IMR-90 (cell line): ENCODE measurements around the gene OVCA2. TPM values are rescaled to one million over a fixed set of nuclear protein-coding genes. Genes with fewer than 3 reads are reported as not detected.
A peak's percentile ranks its signal among the peaks of the same experiment; 100 is the strongest.

ENCODE experiments used
- ATAC-seq: fragments of 200-7000 bp; cut with Tn5 transposase; 2 replicates; pipeline ENCODE4 v1.9.1; 2020; ENCODE audit warnings: low read depth, mild to moderate bottlenecking, moderate library complexity
- BruUV-seq: library from RNA; stranded (reverse); fragments of 400-500 nt; replicated peaks from 2 replicates; lab custom pipeline; 2021; lab: Mats Ljungman, UMichigan
- CTCF ChIA-PET: fragments of 300-600 bp; formaldehyde crosslinking; extraction: SDS; loops from one replicate; lab custom pipeline; 2021; ENCODE audit warnings: antibody characterized with exemption; lab: Yijun Ruan, JAX
- POLR2A ChIA-PET: fragments of 300-600 bp; sonication (Branson Sonifier 250); formaldehyde crosslinking; loops from one replicate; lab custom pipeline; 2022; ENCODE audit warnings: antibody characterized with exemption; ENCODE audit not compliant: unreplicated experiment; lab: Charles Lee
- DNase-seq: peaks from one replicate; pipeline ENCODE4 v3.0.0; 2013
- H2AFZ ChIP-seq: replicated peaks from 2 replicates; pipeline ENCODE3; 2013; ENCODE audit warnings: low read length, mild to moderate bottlenecking; ENCODE audit not compliant: poor library complexity
- H2AK5ac ChIP-seq: 2 replicates; pipeline ENCODE4 v1.6.1; 2013; ENCODE audit warnings: low read depth, low read length, inconsistent platforms
- H2AK9ac ChIP-seq: replicated peaks from 2 replicates; pipeline ENCODE3; 2013; ENCODE audit warnings: mild to moderate bottlenecking, low read depth, low read length, moderate library complexity; ENCODE audit not compliant: poor library complexity
- H2BK120ac ChIP-seq: 2 replicates; pipeline ENCODE4 v1.6.1; 2013; ENCODE audit warnings: low read depth, low read length, inconsistent platforms
- H2BK15ac ChIP-seq: 3 replicates; pipeline ENCODE4 v1.6.1; 2013; ENCODE audit warnings: low read depth, low read length, inconsistent platforms
- H2BK20ac ChIP-seq: 2 replicates; pipeline ENCODE4 v1.6.1; 2013; ENCODE audit warnings: low read depth, mild to moderate bottlenecking, inconsistent platforms, low read length, moderate library complexity
- H2BK5ac ChIP-seq: 2 replicates; pipeline ENCODE4 v1.6.1; 2013; ENCODE audit warnings: mild to moderate bottlenecking, low read depth, low read length, inconsistent platforms; ENCODE audit not compliant: poor library complexity, severe bottlenecking
- H3K14ac ChIP-seq: replicated peaks from 2 replicates; pipeline ENCODE4 v1.6.1; 2013; ENCODE audit warnings: low read depth, low read length, inconsistent platforms
- H3K18ac ChIP-seq: 2 replicates; pipeline ENCODE4 v1.6.1; 2013; ENCODE audit warnings: low read depth, low read length, control low read depth
- H3K23ac ChIP-seq: 2 replicates; pipeline ENCODE4 v1.6.1; 2013; ENCODE audit warnings: low read depth, low read length, inconsistent platforms
- H3K27ac ChIP-seq: 2 replicates; pipeline ENCODE4 v1.5.1; 2013; ENCODE audit warnings: mild to moderate bottlenecking, control low read depth, low read length; ENCODE audit not compliant: insufficient read depth
- H3K27me3 ChIP-seq: 2 replicates; pipeline ENCODE4 v1.6.1; 2013; ENCODE audit warnings: low read length; ENCODE audit not compliant: control insufficient read depth, insufficient read depth
- H3K36me3 ChIP-seq: 2 replicates; pipeline ENCODE4 v1.6.1; 2013; ENCODE audit warnings: low read length, mixed read lengths; ENCODE audit not compliant: control insufficient read depth, insufficient read depth
- H3K4ac ChIP-seq: 2 replicates; pipeline ENCODE4 v1.6.1; 2013; ENCODE audit warnings: low read depth, low read length, inconsistent platforms
- H3K4me1 ChIP-seq: 2 replicates; pipeline ENCODE4 v1.6.1; 2013; ENCODE audit warnings: low read length, mixed read lengths; ENCODE audit not compliant: control insufficient read depth, insufficient read depth
- H3K4me2 ChIP-seq: 2 replicates; pipeline ENCODE4 v1.6.1; 2013; ENCODE audit warnings: low read depth, mild to moderate bottlenecking, control low read depth, low read length, moderate library complexity
- H3K4me3 ChIP-seq: 2 replicates; pipeline ENCODE4 v1.5.1; 2013; ENCODE audit warnings: low read depth, mild to moderate bottlenecking, control low read depth, low read length, moderate library complexity; ENCODE audit not compliant: insufficient read depth
- H3K56ac ChIP-seq: 2 replicates; pipeline ENCODE4 v1.6.1; 2013; ENCODE audit warnings: low read length, inconsistent platforms; ENCODE audit not compliant: insufficient read depth; ENCODE audit errors: extremely low read depth
- H3K79me1 ChIP-seq, 2 experiments: 2 replicates each; pipeline ENCODE4 v1.6.1; 2013; ENCODE audit warnings: low read length in 2 of 2, inconsistent platforms in 1 of 2, low read depth in 1 of 2
- H3K9ac ChIP-seq: 2 replicates; pipeline ENCODE4 v1.6.1; 2013; ENCODE audit warnings: low read depth, low read length, control low read depth
- H3K9me1 ChIP-seq: 2 replicates; pipeline ENCODE4 v1.6.1; 2013; ENCODE audit warnings: low read length, inconsistent platforms; ENCODE audit not compliant: insufficient read depth
- H3K9me3 ChIP-seq: 2 replicates; pipeline ENCODE4 v1.6.1; 2013; ENCODE audit warnings: low read length; ENCODE audit not compliant: control insufficient read depth, insufficient read depth
- H4K20me1 ChIP-seq: 2 replicates; pipeline ENCODE4 v1.6.1; 2013; ENCODE audit warnings: low read length, inconsistent platforms; ENCODE audit not compliant: insufficient read depth
- H4K5ac ChIP-seq: 2 replicates; pipeline ENCODE4 v1.6.1; 2013; ENCODE audit warnings: mild to moderate bottlenecking, low read depth, low read length, control low read depth
- H4K8ac ChIP-seq, 2 experiments: 2 replicates each; pipeline ENCODE4 v1.6.1; 2013; ENCODE audit warnings: low read depth in 2 of 2, low read length in 2 of 2, control low read depth in 1 of 2, inconsistent platforms in 1 of 2
- H4K91ac ChIP-seq: 2 replicates; pipeline ENCODE4 v1.6.1; 2013; ENCODE audit warnings: low read depth, low read length, inconsistent platforms; ENCODE audit not compliant: insufficient read depth
- CHD1 ChIP-seq: IDR thresholded peaks from 2 replicates; pipeline ENCODE4 v1.6.1; 2012; ENCODE audit warnings: low read depth, low read length, improper control_type of control experiment
- FOS ChIP-seq: fragments of 150-350 bp; IDR thresholded peaks from 2 replicates; pipeline ENCODE4 v1.6.1; 2016; ENCODE audit warnings: low read depth, low read length
- MAFK ChIP-seq: IDR thresholded peaks from 2 replicates; pipeline ENCODE4 v1.6.1; 2012; ENCODE audit warnings: low read depth, low read length, improper control_type of control experiment
- MXI1 ChIP-seq: IDR thresholded peaks from 2 replicates; pipeline ENCODE4 v1.6.1; 2012; ENCODE audit warnings: low read depth, mild to moderate bottlenecking, low read length, moderate library complexity, borderline replicate concordance
- POLR2A ChIP-seq: IDR thresholded peaks from 2 replicates; pipeline ENCODE4 v1.6.1; 2012; ENCODE audit warnings: mild to moderate bottlenecking, low read depth, low read length
- RAD21 ChIP-seq: IDR thresholded peaks from 2 replicates; pipeline ENCODE4 v1.6.1; 2012; ENCODE audit warnings: low read length, improper control_type of control experiment
- RCOR1 ChIP-seq: IDR thresholded peaks from 2 replicates; pipeline ENCODE4 v1.6.1; 2012; ENCODE audit warnings: mild to moderate bottlenecking, low read length, improper control_type of control experiment; ENCODE audit not compliant: insufficient replicate concordance
- RFX5 ChIP-seq: IDR thresholded peaks from 2 replicates; pipeline ENCODE4 v1.8.0; 2012; ENCODE audit warnings: low read depth, mild to moderate bottlenecking, low read length, moderate library complexity
- SMC3 ChIP-seq: fragments of 150-350 bp; IDR thresholded peaks from 2 replicates; pipeline ENCODE4 v1.6.1; 2016; ENCODE audit warnings: low read depth, mild to moderate bottlenecking, antibody characterized with exemption, low read length, moderate library complexity
- WGBS, 2 experiments: methylation state at CpG; one replicate each; pipeline versions ENCODE4 v1.1.5 to v1.1.7; 2013; ENCODE audit warnings: missing lambda C conversion rate in 2 of 2; ENCODE audit not compliant: insufficient read length in 1 of 2; ENCODE audit errors: extremely low coverage in 2 of 2; 5-methylcytosine and 5-hydroxymethylcytosine counted together
- dilution Hi-C: fragments of 300-500 bp; cut with HindIII; formaldehyde crosslinking; loops from one replicate; pipeline ENCODE4 v1.14.3; 2018; ENCODE audit warnings: low sequenced_read_pairs; ENCODE audit not compliant: unreplicated experiment
- in situ Hi-C: fragments of 300-500 bp; cut with MboI; formaldehyde crosslinking; loops from 3 replicates; pipeline ENCODE4 v1.14.3; 2019; ENCODE audit warnings: low sequenced_read_pairs, inconsistent platforms, mixed read lengths
- intact Hi-C: fragments of 100-400 bp; cut with micrococcal nuclease; formaldehyde crosslinking; loops from 2 replicates; pipeline ENCODE4 v1.10.0; 2022
- polyA plus RNA-seq, 3 experiments: library from polyadenylated mRNA; depleted of rRNA; stranded (reverse); fragments of >200 nt; gene quantifications; 2 replicates each; pipeline ENCODE4 v1.2.3, GENCODE V29; 2012; ENCODE audit warnings: low replicate concordance in 1 of 3
- total RNA-seq: library from RNA; depleted of rRNA; stranded (reverse); fragments of >200 nt; gene quantifications from 2 replicates; pipeline ENCODE4 v1.2.3, GENCODE V29; 2012
- TF ChIP-seq, protein P1 (sequence below): fragments of 150-350 bp; IDR thresholded peaks from 2 replicates; pipeline ENCODE4 v1.6.1; 2016; ENCODE audit warnings: low read depth, mild to moderate bottlenecking, low read length, moderate library complexity, borderline replicate concordance
- TF ChIP-seq, protein P2 (sequence below): fragments of 150-350 bp; IDR thresholded peaks from 2 replicates; pipeline ENCODE4 v1.6.1; 2017; ENCODE audit warnings: mild to moderate bottlenecking, antibody characterized with exemption, low read length, low read depth
- TF ChIP-seq, protein P3 (sequence below): conservative IDR thresholded peaks from 2 replicates; pipeline ENCODE4 v1.5.1; 2012; ENCODE audit warnings: mild to moderate bottlenecking, low read depth, low read length, improper control_type of control experiment

OVCA2 gene
- total and polyA plus RNA-seq, 2 of the 4 experiments (the other 2 are of a cell fraction), result 38.7 to 46.9 TPM

DNA sequence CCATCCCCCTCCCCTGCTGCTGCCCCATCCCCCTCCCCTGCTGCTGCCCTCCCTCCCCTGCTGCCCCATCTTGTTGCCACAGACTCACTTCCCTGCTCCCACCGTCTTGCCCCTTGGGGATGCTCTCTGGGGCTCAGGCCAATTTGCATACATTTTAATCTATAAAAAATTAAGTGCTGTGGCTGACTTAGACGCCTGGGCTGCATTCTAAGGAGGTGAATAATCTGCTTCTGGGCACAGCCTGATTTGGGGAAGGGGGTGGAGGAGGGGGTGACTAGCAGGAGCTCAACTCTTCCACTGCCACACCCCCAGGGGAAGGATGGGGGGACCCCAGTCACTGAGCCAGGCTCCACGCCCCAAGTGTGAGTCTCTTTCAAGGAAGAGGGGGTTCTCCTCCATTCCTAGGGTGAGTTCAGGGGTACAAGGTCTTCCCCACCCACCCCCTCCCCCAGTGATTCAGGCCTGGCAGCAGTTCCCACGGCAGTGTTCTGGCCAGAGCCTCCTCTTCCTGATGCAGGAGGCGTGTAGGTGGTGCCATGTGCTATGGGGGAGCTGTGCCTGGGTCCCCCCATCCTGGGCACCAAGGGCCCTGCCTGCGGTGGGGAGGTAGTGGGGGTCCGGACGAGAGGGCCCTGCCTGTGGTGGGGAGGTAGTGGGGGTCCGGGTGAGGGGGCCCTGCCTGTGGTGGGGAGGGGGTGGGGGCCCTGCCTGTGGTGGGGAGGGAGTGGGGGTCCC, 6.8 kb upstream of the OVCA2 start:
- peak overlapping the region; percentile 87 for H2AK9ac ChIP-seq
- in situ Hi-C loops, result loop anchor here (25.0 kb wide), 1 partner anchor 323 kb away; the partner anchor contains the start of genes TLCD2 and WDR81
- peak overlapping the region; percentile 76; the same call in 1 of the 2 replicates for H4K91ac ChIP-seq
- H3K27me3 ChIP-seq, result no peaks in the 10 kb centered on the region
- no peak overlapping the region for H3K56ac ChIP-seq
- H3K36me3 ChIP-seq, result peaks cover 32% of the 10 kb centered on the region
- H3K9me1 ChIP-seq, result peaks cover 16% of the 10 kb centered on the region
- CTCF ChIA-PET, result interaction anchor here (0.7 kb wide), 1 partner anchor 891 kb away, joined by 3 read pairs; no protein-coding TSS in a partner anchor
- H3K79me1 ChIP-seq, result peaks cover 17 to 44% of the 10 kb centered on the region in 2 experiments
- intact Hi-C loops, result loop anchor here (5.0 kb wide), 1 partner anchor 458 kb away; no protein-coding TSS in a partner anchor
- no peak overlapping the region for H2AFZ ChIP-seq
- peak overlapping the region; percentile 95 for H2AK5ac ChIP-seq
- H3K18ac ChIP-seq, result peak overlapping the region; percentile 77; the same call in 1 of the 2 replicates
- peak overlapping the region; percentile 70; the same call in 1 of the 2 replicates for H3K23ac ChIP-seq
- H3K4ac ChIP-seq, result peak overlapping the region; percentile 63
- peaks cover 3% of the 10 kb centered on the region; the same call in 1 of the 2 replicates for H4K20me1 ChIP-seq
- H3K27ac ChIP-seq, result peak overlapping the region; percentile 64
- no CpG with 5 or more reads among the region's 9 CpGs for WGBS, 2 experiments
- H3K14ac ChIP-seq, result no peak overlapping the region
- no TSS peak for BruUV-seq
- H3K4me1 ChIP-seq, result peaks cover 17% of the 10 kb centered on the region
- H2BK15ac ChIP-seq, result peak overlapping the region; percentile 63; the same call in 1 of the 3 replicates
- H2BK120ac ChIP-seq, result peak overlapping the region; percentile 81
- peak overlapping the region; percentile 27; the same call in 1 of the 2 replicates for H3K4me2 ChIP-seq
- H3K9me3 ChIP-seq, result no peaks in the 10 kb centered on the region
- DNase-seq, result peak; percentile 56
- POLR2A ChIA-PET, result no interaction called here
- H4K5ac ChIP-seq, result no peak overlapping the region; the same call in 1 of the 2 replicates
- TF ChIP-seq MAFK, result no peak
- no peak for TF ChIP-seq RAD21
- TF ChIP-seq, protein P1, sequence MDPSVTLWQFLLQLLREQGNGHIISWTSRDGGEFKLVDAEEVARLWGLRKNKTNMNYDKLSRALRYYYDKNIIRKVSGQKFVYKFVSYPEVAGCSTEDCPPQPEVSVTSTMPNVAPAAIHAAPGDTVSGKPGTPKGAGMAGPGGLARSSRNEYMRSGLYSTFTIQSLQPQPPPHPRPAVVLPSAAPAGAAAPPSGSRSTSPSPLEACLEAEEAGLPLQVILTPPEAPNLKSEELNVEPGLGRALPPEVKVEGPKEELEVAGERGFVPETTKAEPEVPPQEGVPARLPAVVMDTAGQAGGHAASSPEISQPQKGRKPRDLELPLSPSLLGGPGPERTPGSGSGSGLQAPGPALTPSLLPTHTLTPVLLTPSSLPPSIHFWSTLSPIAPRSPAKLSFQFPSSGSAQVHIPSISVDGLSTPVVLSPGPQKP, result no peak
- TF ChIP-seq, protein P2, sequence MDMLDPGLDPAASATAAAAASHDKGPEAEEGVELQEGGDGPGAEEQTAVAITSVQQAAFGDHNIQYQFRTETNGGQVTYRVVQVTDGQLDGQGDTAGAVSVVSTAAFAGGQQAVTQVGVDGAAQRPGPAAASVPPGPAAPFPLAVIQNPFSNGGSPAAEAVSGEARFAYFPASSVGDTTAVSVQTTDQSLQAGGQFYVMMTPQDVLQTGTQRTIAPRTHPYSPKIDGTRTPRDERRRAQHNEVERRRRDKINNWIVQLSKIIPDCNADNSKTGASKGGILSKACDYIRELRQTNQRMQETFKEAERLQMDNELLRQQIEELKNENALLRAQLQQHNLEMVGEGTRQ, result no peak
- TF ChIP-seq RFX5, result no peak
- no peak for TF ChIP-seq MXI1
- no peak for TF ChIP-seq SMC3
- TF ChIP-seq POLR2A, result no peak
- no peak for TF ChIP-seq RCOR1
- no peak for TF ChIP-seq FOS
- TF ChIP-seq CHD1, result no peak
- TF ChIP-seq, protein P3, sequence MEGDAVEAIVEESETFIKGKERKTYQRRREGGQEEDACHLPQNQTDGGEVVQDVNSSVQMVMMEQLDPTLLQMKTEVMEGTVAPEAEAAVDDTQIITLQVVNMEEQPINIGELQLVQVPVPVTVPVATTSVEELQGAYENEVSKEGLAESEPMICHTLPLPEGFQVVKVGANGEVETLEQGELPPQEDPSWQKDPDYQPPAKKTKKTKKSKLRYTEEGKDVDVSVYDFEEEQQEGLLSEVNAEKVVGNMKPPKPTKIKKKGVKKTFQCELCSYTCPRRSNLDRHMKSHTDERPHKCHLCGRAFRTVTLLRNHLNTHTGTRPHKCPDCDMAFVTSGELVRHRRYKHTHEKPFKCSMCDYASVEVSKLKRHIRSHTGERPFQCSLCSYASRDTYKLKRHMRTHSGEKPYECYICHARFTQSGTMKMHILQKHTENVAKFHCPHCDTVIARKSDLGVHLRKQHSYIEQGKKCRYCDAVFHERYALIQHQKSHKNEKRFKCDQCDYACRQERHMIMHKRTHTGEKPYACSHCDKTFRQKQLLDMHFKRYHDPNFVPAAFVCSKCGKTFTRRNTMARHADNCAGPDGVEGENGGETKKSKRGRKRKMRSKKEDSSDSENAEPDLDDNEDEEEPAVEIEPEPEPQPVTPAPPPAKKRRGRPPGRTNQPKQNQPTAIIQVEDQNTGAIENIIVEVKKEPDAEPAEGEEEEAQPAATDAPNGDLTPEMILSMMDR, result no peak
- H3K4me3 ChIP-seq, result no peak overlapping the region
- peak overlapping the region in 1 of 2 experiments; percentile 57; a peak in 1 of 4 replicates for H4K8ac ChIP-seq
- ATAC-seq, result peak; percentile 33
- peak overlapping the region; percentile 47 for H2BK5ac ChIP-seq
- H3K9ac ChIP-seq, result no peak overlapping the region
- peak overlapping the region; percentile 60; the same call in 1 of the 2 replicates for H2BK20ac ChIP-seq
- dilution Hi-C loops, result no loop called here
